Muscle layer of colon (tissue), 2 donors: Measurements from ENCODE around the gene CACNG4.

Experiments
- H3K27ac ChIP-seq: one replicate; pipeline ENCODE4 v1.7.0; 2013; ENCODE audit warnings: low read depth, mild to moderate bottlenecking, low read length, moderate library complexity
- H3K27me3 ChIP-seq, 2 donors: one replicate each; pipeline ENCODE4 v1.7.0; 2013; ENCODE audit warnings: low read length in 2 of 2, mild to moderate bottlenecking in 2 of 2; ENCODE audit not compliant: insufficient read depth in 2 of 2, control insufficient read depth in 1 of 2
- H3K36me3 ChIP-seq: one replicate; pipeline ENCODE4 v1.7.0; 2013; ENCODE audit warnings: mild to moderate bottlenecking, low read length; ENCODE audit not compliant: insufficient read depth
- H3K4me1 ChIP-seq: one replicate; pipeline ENCODE4 v1.7.0; 2013; ENCODE audit warnings: mild to moderate bottlenecking, low read length; ENCODE audit not compliant: insufficient read depth
- H3K4me3 ChIP-seq, 2 donors: one replicate each; pipeline ENCODE4 v1.7.0; 2013; ENCODE audit warnings: low read length in 2 of 2, low read depth in 1 of 2, mild to moderate bottlenecking in 1 of 2, moderate library complexity in 1 of 2
- H3K9ac ChIP-seq: one replicate; pipeline ENCODE4 v1.7.0; 2013; ENCODE audit warnings: low read length
- H3K9me3 ChIP-seq: one replicate; pipeline ENCODE4 v1.7.0; 2013; ENCODE audit warnings: mild to moderate bottlenecking, low read length
- donor health status: abdominal sarcoma.
- donor health status: Adenocarcinoma of cecum.

Gene CACNG4

GRCh38 chr17:67082107-67082506, 117.6 kb downstream of the CACNG4 start:
- no peaks in the 10 kb centered on the region for H3K27me3 ChIP-seq
- H3K4me3 ChIP-seq: no peak overlapping the region
- no peak overlapping the region for H3K27ac ChIP-seq
- H3K36me3 ChIP-seq: peaks cover 27% of the 10 kb centered on the region
- H3K9me3 ChIP-seq: no peaks in the 10 kb centered on the region
- H3K4me1 ChIP-seq: no peaks in the 10 kb centered on the region
- no peak overlapping the region for H3K9ac ChIP-seq
